ENCODE data around the gene EDAR. TPM values are rescaled to one million over a fixed set of nuclear protein-coding genes. Genes with fewer than 3 reads are reported as not detected.

Gene EDAR
- total RNA-seq, 1 donor from 2014 or later, result 0.33 TPM

DNA sequence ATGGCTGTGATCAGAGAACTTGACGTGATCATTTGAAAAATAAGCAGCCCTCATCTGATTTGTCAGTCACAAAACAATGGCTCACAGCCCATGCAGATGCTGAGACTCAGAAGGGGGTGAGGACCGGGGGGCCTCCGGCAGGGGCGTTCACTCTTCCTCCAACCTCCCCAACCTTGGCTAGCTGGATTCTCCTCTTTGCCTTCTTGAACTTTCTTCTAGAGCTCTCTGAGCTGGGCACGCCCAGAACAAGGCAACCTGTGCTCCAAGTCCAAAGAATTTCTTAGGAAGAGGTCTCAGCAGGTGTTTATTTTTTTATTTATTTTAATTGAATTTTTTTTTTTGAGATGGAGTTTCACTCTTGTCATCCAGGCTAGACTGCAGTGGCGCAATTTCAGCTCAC lies 16.4 kb downstream of the EDAR start:
- H3K36me3 ChIP-seq, result no peaks in the 10 kb centered on the region
- H3K9me3 ChIP-seq (replicated peaks), result no peaks in the 10 kb centered on the region
- TF ChIP-seq, protein P1, sequence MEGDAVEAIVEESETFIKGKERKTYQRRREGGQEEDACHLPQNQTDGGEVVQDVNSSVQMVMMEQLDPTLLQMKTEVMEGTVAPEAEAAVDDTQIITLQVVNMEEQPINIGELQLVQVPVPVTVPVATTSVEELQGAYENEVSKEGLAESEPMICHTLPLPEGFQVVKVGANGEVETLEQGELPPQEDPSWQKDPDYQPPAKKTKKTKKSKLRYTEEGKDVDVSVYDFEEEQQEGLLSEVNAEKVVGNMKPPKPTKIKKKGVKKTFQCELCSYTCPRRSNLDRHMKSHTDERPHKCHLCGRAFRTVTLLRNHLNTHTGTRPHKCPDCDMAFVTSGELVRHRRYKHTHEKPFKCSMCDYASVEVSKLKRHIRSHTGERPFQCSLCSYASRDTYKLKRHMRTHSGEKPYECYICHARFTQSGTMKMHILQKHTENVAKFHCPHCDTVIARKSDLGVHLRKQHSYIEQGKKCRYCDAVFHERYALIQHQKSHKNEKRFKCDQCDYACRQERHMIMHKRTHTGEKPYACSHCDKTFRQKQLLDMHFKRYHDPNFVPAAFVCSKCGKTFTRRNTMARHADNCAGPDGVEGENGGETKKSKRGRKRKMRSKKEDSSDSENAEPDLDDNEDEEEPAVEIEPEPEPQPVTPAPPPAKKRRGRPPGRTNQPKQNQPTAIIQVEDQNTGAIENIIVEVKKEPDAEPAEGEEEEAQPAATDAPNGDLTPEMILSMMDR (IDR thresholded peaks at IDR 0.05; ENCODE audit: borderline replicate concordance), result no peak
- H3K27me3 ChIP-seq (ENCODE audit: low read depth), result peaks cover 1% of the 10 kb centered on the region
- DNase-seq, result no peak
- intact Hi-C loops (cut with micrococcal nuclease), result no loop called here
- H3K4me3 ChIP-seq, result no peak overlapping the region
- peaks cover 11% of the 10 kb centered on the region for H3K4me1 ChIP-seq
- H3K27ac ChIP-seq (replicated peaks), result no peak overlapping the region

DNA sequence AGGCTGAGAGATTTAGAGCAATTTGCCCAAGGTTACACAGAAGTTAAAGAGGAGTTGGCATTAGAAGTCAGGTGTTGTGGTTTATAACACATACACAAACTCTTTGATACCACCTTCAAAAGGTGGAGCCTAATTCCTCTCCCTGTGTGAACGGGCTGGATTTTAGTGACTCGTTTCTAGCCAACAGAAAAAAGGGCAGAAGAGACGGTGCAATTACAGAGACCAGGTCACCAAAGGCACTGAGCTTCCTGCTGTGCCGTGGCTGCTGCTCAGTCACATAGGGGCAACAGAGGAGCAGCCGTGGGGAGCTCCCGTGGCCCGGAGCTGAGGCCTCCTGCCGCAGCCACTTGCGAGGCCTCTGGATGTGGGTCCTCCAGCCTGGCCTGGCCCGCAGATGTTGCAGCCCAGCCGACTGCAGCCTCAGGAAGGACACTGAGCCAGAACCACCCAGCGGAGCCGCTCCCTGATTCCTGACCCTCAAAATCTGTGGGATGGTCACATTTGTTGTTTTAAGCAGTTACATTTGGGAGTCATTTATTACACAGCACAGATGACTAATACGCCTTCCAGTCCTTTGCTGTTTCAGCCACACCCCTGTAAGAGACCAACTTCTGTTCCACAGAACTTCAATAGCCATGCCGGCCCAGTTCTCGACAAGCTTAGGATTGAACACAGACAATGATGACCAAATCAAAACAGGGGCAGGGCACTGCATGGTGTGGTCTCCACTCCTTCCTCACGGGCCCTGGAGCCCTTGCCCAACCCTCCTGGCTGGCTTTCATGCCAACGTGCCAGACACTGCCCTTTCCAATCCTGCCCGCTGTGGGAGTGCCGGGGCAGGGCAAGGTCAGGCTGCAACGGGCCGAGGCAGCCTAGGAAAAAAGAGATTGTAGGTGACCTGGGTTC lies 17.1 kb downstream of the EDAR start:
- H3K4me3 ChIP-seq, result no peak overlapping the region
- intact Hi-C loops (cut with micrococcal nuclease), result no loop called here
- TF ChIP-seq, protein P1 (IDR thresholded peaks at IDR 0.05; ENCODE audit: borderline replicate concordance), result no peak
- no peaks in the 10 kb centered on the region for H3K9me3 ChIP-seq (replicated peaks)
- peaks cover 11% of the 10 kb centered on the region for H3K4me1 ChIP-seq
- peak; percentile 27 for DNase-seq
- H3K27ac ChIP-seq (replicated peaks), result no peak overlapping the region
- no peaks in the 10 kb centered on the region for H3K27me3 ChIP-seq (ENCODE audit: low read depth)
- no peaks in the 10 kb centered on the region for H3K36me3 ChIP-seq

DNA sequence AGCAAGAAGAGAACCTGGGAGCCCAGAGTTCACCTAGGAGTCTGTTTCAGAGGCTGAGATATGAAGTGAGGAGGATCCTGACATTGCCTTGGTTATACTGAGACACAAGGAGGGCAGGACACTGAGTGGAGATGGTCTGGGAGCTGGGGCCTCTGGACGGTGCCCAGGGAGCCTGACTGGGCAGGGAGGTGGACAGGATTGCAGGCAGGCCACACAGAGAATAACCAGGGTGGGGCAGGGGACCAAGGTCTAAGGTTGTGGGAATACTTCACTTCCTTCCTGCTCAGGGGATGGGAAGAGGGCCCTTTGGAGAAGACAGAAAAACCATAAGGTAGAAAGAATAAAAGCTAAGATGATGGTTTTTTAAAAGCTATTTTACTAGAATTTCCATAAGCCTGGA lies 18.7 kb downstream of the EDAR start:
- no peak for DNase-seq
- Histone ChIP-seq H3K36me3 (no peaks in the 10 kb centered on the region), H3K4me3 (no peak overlapping the region), H3K9me3 (replicated peaks) (no peaks in the 10 kb centered on the region), H3K27ac (replicated peaks) (no peak overlapping the region), H3K27me3 (ENCODE audit: low read depth) (no peaks in the 10 kb centered on the region), H3K4me1 (peaks cover 11% of the 10 kb centered on the region)
- TF ChIP-seq, protein P1 (IDR thresholded peaks at IDR 0.05; ENCODE audit: borderline replicate concordance), result no peak
- intact Hi-C loops (cut with micrococcal nuclease), result no loop called here

DNA sequence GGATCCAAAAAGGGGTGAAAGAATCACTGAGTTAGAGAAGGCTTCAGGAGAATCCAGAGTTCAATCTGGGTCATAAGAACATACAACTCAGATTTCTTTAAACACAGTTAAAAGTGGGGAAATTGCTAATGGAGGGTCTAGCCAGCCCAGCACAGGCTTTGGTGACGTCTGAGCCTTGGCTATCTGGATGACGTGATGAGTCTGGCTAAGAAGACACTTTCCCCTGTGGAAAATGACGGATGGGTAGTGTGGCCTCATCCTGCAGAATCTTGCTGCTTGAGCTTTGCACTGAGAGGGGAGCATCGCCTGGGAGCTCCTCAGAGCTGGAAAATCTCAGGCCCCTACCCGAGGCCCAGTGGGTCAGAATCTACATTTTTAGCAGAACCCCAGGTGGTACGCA lies 19.2 kb downstream of the EDAR start:
- DNase-seq, result no peak
- intact Hi-C loops (cut with micrococcal nuclease), result no loop called here
- Histone ChIP-seq H3K4me3 (no peak overlapping the region), H3K27ac (replicated peaks) (no peak overlapping the region), H3K27me3 (ENCODE audit: low read depth) (no peaks in the 10 kb centered on the region), H3K4me1 (peaks cover 11% of the 10 kb centered on the region), H3K9me3 (replicated peaks) (no peaks in the 10 kb centered on the region), H3K36me3 (no peaks in the 10 kb centered on the region)
- TF ChIP-seq, protein P1 (IDR thresholded peaks at IDR 0.05; ENCODE audit: borderline replicate concordance), result no peak

DNA sequence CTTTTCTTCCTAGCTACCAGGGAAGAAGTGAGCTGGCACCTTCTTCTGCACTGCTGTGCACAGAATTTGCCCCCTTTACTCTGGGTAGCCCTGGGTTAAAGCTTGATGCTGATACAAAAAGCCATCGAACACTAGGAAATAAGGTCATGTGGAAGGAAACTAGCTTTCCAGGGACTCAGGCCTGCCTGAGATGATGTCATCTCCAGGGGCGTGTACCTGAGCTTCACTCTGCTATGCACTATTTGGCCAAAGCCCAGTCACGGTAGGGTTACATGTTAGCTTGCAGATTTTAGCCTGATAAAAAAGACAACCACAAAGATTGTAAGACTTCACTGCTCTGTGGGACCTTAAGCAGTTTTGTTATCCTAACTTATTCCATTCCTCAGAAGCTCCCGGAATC lies 20.4 kb downstream of the EDAR start:
- H3K4me1 ChIP-seq, result peaks cover 11% of the 10 kb centered on the region
- intact Hi-C loops (cut with micrococcal nuclease), result no loop called here
- H3K36me3 ChIP-seq, result no peaks in the 10 kb centered on the region
- H3K4me3 ChIP-seq, result no peak overlapping the region
- TF ChIP-seq, protein P1 (IDR thresholded peaks at IDR 0.05; ENCODE audit: borderline replicate concordance), result no peak
- no peak overlapping the region for H3K27ac ChIP-seq (replicated peaks)
- DNase-seq, result no peak
- no peaks in the 10 kb centered on the region for H3K27me3 ChIP-seq (ENCODE audit: low read depth)
- H3K9me3 ChIP-seq (replicated peaks), result no peaks in the 10 kb centered on the region
